Calu3 (cell line): ENCODE measurements around the gene ELAVL2. TPM values are rescaled to one million over a fixed set of nuclear protein-coding genes. Genes with fewer than 3 reads are reported as not detected.

Experiments
- BruUV-seq: library from RNA; stranded (reverse); fragments of 400-500 nt; replicated peaks from 2 replicates; lab custom pipeline; 2021; lab: Mats Ljungman, UMichigan
- CTCF ChIA-PET: fragments of 300-600 bp; sonication (Branson Sonifier 250); formaldehyde crosslinking; loops from one replicate; lab custom pipeline; 2022; ENCODE audit warnings: antibody characterized with exemption; lab: Charles Lee
- DNase-seq: peaks from one replicate; pipeline ENCODE4 v3.0.0; 2022
- H3K27ac Mint-ChIP-seq: one replicate; pipeline ENCODE4 v1.8.0; 2022; ENCODE audit warnings: mixed read lengths; ENCODE audit not compliant: unreplicated experiment
- H3K27me3 Mint-ChIP-seq: one replicate; pipeline ENCODE4 v1.8.0; 2022; ENCODE audit warnings: mixed read lengths; ENCODE audit not compliant: unreplicated experiment
- H3K36me3 Mint-ChIP-seq: one replicate; pipeline ENCODE4 v1.8.0; 2022; ENCODE audit warnings: mild to moderate bottlenecking, moderate library complexity, mixed read lengths; ENCODE audit not compliant: insufficient read depth, unreplicated experiment
- H3K4me1 Mint-ChIP-seq: one replicate; pipeline ENCODE4 v1.8.0; 2022; ENCODE audit warnings: mild to moderate bottlenecking, low read depth, mixed read lengths; ENCODE audit not compliant: unreplicated experiment
- H3K4me3 Mint-ChIP-seq: one replicate; pipeline ENCODE4 v1.8.0; 2022; ENCODE audit warnings: mild to moderate bottlenecking, low read depth, moderate library complexity, mixed read lengths; ENCODE audit not compliant: unreplicated experiment
- H3K9me3 Mint-ChIP-seq: one replicate; pipeline ENCODE4 v1.8.0; 2022; ENCODE audit warnings: low read depth, mixed read lengths; ENCODE audit not compliant: unreplicated experiment
- CTCF ChIP-seq: fragments of 200-600 bp; IDR thresholded peaks from one replicate; pipeline ENCODE4 v1.8.0; 2022; ENCODE audit warnings: antibody characterized with exemption; ENCODE audit not compliant: unreplicated experiment
- intact Hi-C: fragments of 100-400 bp; cut with micrococcal nuclease; formaldehyde crosslinking; loops from one replicate; pipeline ENCODE4 v1.10.0; 2022; ENCODE audit not compliant: unreplicated experiment
- total RNA-seq: library from RNA; stranded (reverse); gene quantifications from 2 replicates; pipeline ENCODE4 v1.2.3, GENCODE V29; 2022

Gene ELAVL2
- total RNA-seq, 1 experiment from 2014 or later: not detected

GRCh38 chr9:23682891-23683431 is 143.1 kb downstream of the ELAVL2 start:
- DNase-seq: no peak
- Mint-ChIP-seq H3K4me3 (no peak overlapping the region), H3K27ac (no peak overlapping the region)

GRCh38 chr9:23682352-23682751 is 143.7 kb downstream of the ELAVL2 start:
- Mint-ChIP-seq H3K27me3 (no peaks in the 10 kb centered on the region), H3K4me1 (no peaks in the 10 kb centered on the region)
- CTCF ChIA-PET: no interaction called here

More at GRCh38 chr9:23682891-23683431, 143.1 kb downstream of the ELAVL2 start:
- Mint-ChIP-seq H3K27me3 (no peaks in the 10 kb centered on the region), H3K4me1 (no peaks in the 10 kb centered on the region), H3K9me3 (no peaks in the 10 kb centered on the region), H3K36me3 (no peaks in the 10 kb centered on the region)
- CTCF ChIA-PET: no interaction called here
- no peak for TF ChIP-seq CTCF
- intact Hi-C loops: no loop called here
- BruUV-seq: no TSS peak

GRCh38 chr9:23677446-23677845 is 148.6 kb downstream of the ELAVL2 start:
- no TSS peak for BruUV-seq
- H3K9me3 Mint-ChIP-seq: no peaks in the 10 kb centered on the region
- no peaks in the 10 kb centered on the region for H3K27me3 Mint-ChIP-seq
- CTCF ChIA-PET: no interaction called here
- H3K27ac Mint-ChIP-seq: no peak overlapping the region
- intact Hi-C loops: no loop called here
- no peaks in the 10 kb centered on the region for H3K4me1 Mint-ChIP-seq
- no peaks in the 10 kb centered on the region for H3K36me3 Mint-ChIP-seq
- TF ChIP-seq CTCF: no peak
- H3K4me3 Mint-ChIP-seq: no peak overlapping the region
- DNase-seq: no peak

More at GRCh38 chr9:23682352-23682751, 143.7 kb downstream of the ELAVL2 start:
- no peak for TF ChIP-seq CTCF
- H3K4me3 Mint-ChIP-seq: no peak overlapping the region
- H3K27ac Mint-ChIP-seq: no peak overlapping the region
- intact Hi-C loops: no loop called here
- BruUV-seq: no TSS peak
- H3K36me3 Mint-ChIP-seq: no peaks in the 10 kb centered on the region
- no peak for DNase-seq
- no peaks in the 10 kb centered on the region for H3K9me3 Mint-ChIP-seq

GRCh38 chr9:23674016-23674585 is 151.9 kb downstream of the ELAVL2 start:
- Mint-ChIP-seq H3K36me3 (no peaks in the 10 kb centered on the region), H3K4me3 (no peak overlapping the region), H3K9me3 (no peaks in the 10 kb centered on the region), H3K27me3 (no peaks in the 10 kb centered on the region), H3K4me1 (no peaks in the 10 kb centered on the region), H3K27ac (no peak overlapping the region)
- no TSS peak for BruUV-seq
- CTCF ChIA-PET: interaction anchor here (0.6 kb wide), 1 partner anchor 8 kb away, joined by 6 read pairs; no protein-coding TSS in a partner anchor
- TF ChIP-seq CTCF: no peak
- intact Hi-C loops: no loop called here
- DNase-seq: no peak
